ENCODE results near the gene CHAD.

The CHAD gene

GRCh38 chr17:50468304-50469207 is at the start of gene CHAD:
Gene CHAD, minus strand, starts transcription at chr17:50468880. Its CDS starts 67 bp downstream, at chr17:50468813.
- TF ChIP-seq CTCF (IDR thresholded peaks at IDR 0.05; ENCODE audit: insufficient read depth, low read depth, low read length, missing control alignments): no peak
- H3K4me3 ChIP-seq (ENCODE audit: low read length): no peak within 1 kb of the TSS
- no peak for DNase-seq (ENCODE audit: low read depth)

GRCh38 chr17:50517504-50518383 is 49.1 kb upstream of the CHAD start:
- DNase-seq (ENCODE audit: low read depth): no peak
- no peak for TF ChIP-seq CTCF (IDR thresholded peaks at IDR 0.05; ENCODE audit: insufficient read depth, low read depth, low read length, missing control alignments)
- H3K4me3 ChIP-seq (ENCODE audit: low read length): no peak overlapping the region

GRCh38 chr17:50517011-50517410 is 48.3 kb upstream of the CHAD start:
- H3K4me3 ChIP-seq (ENCODE audit: low read length): no peak overlapping the region
- peak; percentile 33 for TF ChIP-seq CTCF (IDR thresholded peaks at IDR 0.05; ENCODE audit: insufficient read depth, low read depth, low read length, missing control alignments)
- peak; percentile 70 for DNase-seq (ENCODE audit: low read depth)

- TF ChIP-seq CTCF (IDR thresholded peaks at IDR 0.05; ENCODE audit: insufficient read depth, low read depth, low read length, missing control alignments): no peak
- H3K4me3 ChIP-seq (ENCODE audit: low read length): no peak overlapping the region
- peak; percentile 38 for DNase-seq (ENCODE audit: low read depth)
These were observed 46.4 kb upstream of the CHAD start for GRCh38 chr17:50514936-50515702.

- no peak for DNase-seq (ENCODE audit: low read depth)
- no peak overlapping the region for H3K4me3 ChIP-seq (ENCODE audit: low read length)
- no peak for TF ChIP-seq CTCF (IDR thresholded peaks at IDR 0.05; ENCODE audit: insufficient read depth, low read depth, low read length, missing control alignments)
These were observed 45.7 kb upstream of the CHAD start for GRCh38 chr17:50514388-50514787.

GRCh38 chr17:50513495-50513894 is 44.8 kb upstream of the CHAD start:
- TF ChIP-seq CTCF (IDR thresholded peaks at IDR 0.05; ENCODE audit: insufficient read depth, low read depth, low read length, missing control alignments): no peak
- H3K4me3 ChIP-seq (ENCODE audit: low read length): no peak overlapping the region
- DNase-seq (ENCODE audit: low read depth): no peak

Measured in epithelial cell of esophagus (primary cell).